Neural cell (in vitro differentiated cells): ENCODE measurements around the gene DHX34. TPM values are rescaled to one million over a fixed set of nuclear protein-coding genes. Genes with fewer than 3 reads are reported as not detected.
"Not testable (repeated sequence)": the region's sequence is repeated elsewhere in the genome, so short reads cannot be mapped to it uniquely, and the experiment has no call there.

Experiments used
- H2AFZ ChIP-seq: fragments of 200-600, 300-800 bp; sonication (generic), shearing (Covaris generic); 2 replicates; pipeline ENCODE4 v1.6.0; 2014; ENCODE audit warnings: low read depth, mild to moderate bottlenecking, antibody characterized with exemption, low read length, moderate library complexity
- H3F3A ChIP-seq: fragments of 200-600 bp; shearing (Covaris generic); 2 replicates; pipeline ENCODE4 v1.6.1; 2016; ENCODE audit warnings: mild to moderate bottlenecking, moderate library complexity, mixed read lengths, antibody characterized with exemption, low read length; ENCODE audit not compliant: insufficient read depth, poor library complexity, severe bottlenecking
- H3K27ac ChIP-seq: fragments of 200-600, 300-800 bp; sonication (generic), shearing (Covaris generic); 2 replicates; pipeline ENCODE4 v1.5.1; 2014; ENCODE audit warnings: mild to moderate bottlenecking, low read length, moderate library complexity
- H3K27me3 ChIP-seq: fragments of 300-800, 200-600 bp; sonication (generic), shearing (Covaris generic); 2 replicates; pipeline ENCODE4 v1.6.0; 2014; ENCODE audit warnings: mild to moderate bottlenecking, low read depth, low read length, moderate library complexity; ENCODE audit not compliant: insufficient read depth
- H3K36me3 ChIP-seq: fragments of 300-800, 200-600 bp; sonication (generic), shearing (Covaris generic); 2 replicates; pipeline ENCODE4 v1.5.1; 2014; ENCODE audit warnings: mild to moderate bottlenecking, antibody characterized with exemption, low read length, moderate library complexity; ENCODE audit not compliant: insufficient read depth
- H3K4me2 ChIP-seq: fragments of 300-800, 200-600 bp; sonication (generic), shearing (Covaris generic); 2 replicates; pipeline ENCODE4 v1.6.0; 2014; ENCODE audit warnings: mild to moderate bottlenecking, low read length
- H3K4me3 ChIP-seq: fragments of 300-800, 200-600 bp; sonication (generic), shearing (Covaris generic); 2 replicates; pipeline ENCODE4 v1.5.1; 2014; ENCODE audit warnings: mild to moderate bottlenecking, low read length, moderate library complexity
- H3K79me2 ChIP-seq: fragments of 200-600 bp; shearing (Covaris generic); replicated peaks from 2 replicates; pipeline ENCODE4 v1.6.0; 2014; ENCODE audit warnings: mild to moderate bottlenecking, low read length, moderate library complexity; ENCODE audit not compliant: insufficient read depth
- H3K9ac ChIP-seq: fragments of 300-800, 200-600 bp; sonication (generic), shearing (Covaris generic); 2 replicates; pipeline ENCODE4 v1.6.1; 2016; ENCODE audit warnings: mild to moderate bottlenecking, low read length, mixed read lengths
- H3K9me2 ChIP-seq: fragments of 200-600 bp; shearing (Covaris generic); 2 replicates; pipeline ENCODE4 v1.6.1; 2016; ENCODE audit warnings: mild to moderate bottlenecking, low read length, mixed read lengths; ENCODE audit not compliant: insufficient read depth
- H3K9me3 ChIP-seq: fragments of 200-600, 300-800 bp; sonication (generic), shearing (Covaris generic); 2 replicates; pipeline ENCODE4 v1.6.1; 2016; ENCODE audit warnings: mild to moderate bottlenecking, mixed run types, low read length, moderate library complexity, mixed read lengths
- H4K20me1 ChIP-seq: fragments of 200-600 bp; shearing (Covaris generic); 2 replicates; pipeline ENCODE4 v1.6.1; 2016; ENCODE audit warnings: mild to moderate bottlenecking, mixed run types; ENCODE audit not compliant: insufficient read depth
- CTCF ChIP-seq: fragments of 450-650 bp; IDR thresholded peaks from 2 replicates; pipeline ENCODE4 v1.5.1; 2014; ENCODE audit warnings: antibody characterized with exemption, mild to moderate bottlenecking, moderate library complexity; ENCODE audit not compliant: poor library complexity, severe bottlenecking
- EP300 ChIP-seq: fragments of 450-650 bp; conservative IDR thresholded peaks from 2 replicates; pipeline ENCODE4 v1.6.1; 2014; ENCODE audit warnings: antibody characterized with exemption, mild to moderate bottlenecking, moderate library complexity; ENCODE audit not compliant: poor library complexity, severe bottlenecking
- EZH2 ChIP-seq: fragments of 200-600, 300-800 bp; shearing (Covaris generic), sonication (generic); IDR thresholded peaks from 2 replicates; pipeline ENCODE4 v1.6.1; 2014; ENCODE audit warnings: antibody characterized with exemption, low read length, borderline replicate concordance, mild to moderate bottlenecking; ENCODE audit not compliant: insufficient read depth, poor library complexity, severe bottlenecking
- MXI1 ChIP-seq: fragments of 450-650 bp; conservative IDR thresholded peaks from 2 replicates; pipeline ENCODE4 v1.6.1; 2014; ENCODE audit warnings: antibody characterized with exemption, mild to moderate bottlenecking; ENCODE audit not compliant: poor library complexity, severe bottlenecking
- POLR2AphosphoS5 ChIP-seq: IDR thresholded peaks from 2 replicates; pipeline ENCODE4 v1.6.1; 2012
- RAD21 ChIP-seq: fragments of 450-650 bp; conservative IDR thresholded peaks from 2 replicates; pipeline ENCODE4 v1.6.1; 2014; ENCODE audit warnings: antibody characterized with exemption, mild to moderate bottlenecking, moderate library complexity
- SMC3 ChIP-seq: fragments of 450-650 bp; conservative IDR thresholded peaks from 2 replicates; pipeline ENCODE4 v1.6.1; 2014; ENCODE audit warnings: antibody characterized with exemption, mild to moderate bottlenecking, moderate library complexity; ENCODE audit not compliant: poor library complexity
- TAF1 ChIP-seq: IDR thresholded peaks from 2 replicates; pipeline ENCODE4 v1.6.1; 2012; ENCODE audit warnings: low read depth
- polyA plus RNA-seq: library from polyadenylated mRNA; depleted of rRNA; stranded (reverse); fragments of >200 nt; gene quantifications from 2 replicates; pipeline ENCODE4 v1.2.3, GENCODE V29; 2014
- TF ChIP-seq, protein P1 (sequence below): IDR thresholded peaks from 2 replicates; pipeline ENCODE4 v1.6.1; 2012; ENCODE audit warnings: borderline replicate concordance

Gene DHX34
- polyA plus RNA-seq, 1 donor from 2014 or later: 11.7 TPM

DNA sequence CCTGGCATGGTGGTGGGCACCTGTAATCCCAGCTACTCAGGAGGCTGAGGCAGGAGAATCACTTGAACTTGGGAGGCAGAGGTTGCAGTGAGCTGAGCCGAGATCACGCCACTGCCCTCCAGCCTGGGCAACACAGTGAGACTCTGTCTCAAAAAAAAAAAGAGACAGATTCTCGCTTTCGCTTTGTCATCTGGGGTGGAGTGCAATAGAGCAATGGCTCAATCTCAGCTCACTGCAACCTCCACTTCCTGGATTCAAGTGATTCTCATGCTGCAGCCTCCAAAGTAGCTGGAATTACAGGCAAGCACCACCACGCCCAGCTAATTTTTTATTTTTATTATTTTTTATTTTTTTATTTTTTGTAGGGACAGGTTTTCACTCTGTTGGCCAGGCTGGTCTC is 39.6 kb downstream of the DHX34 start:
- H3K9ac ChIP-seq, H3K9me2 ChIP-seq, H4K20me1 ChIP-seq, H3K4me3 ChIP-seq, H3K27ac ChIP-seq, H2AFZ ChIP-seq, H3F3A ChIP-seq, H3K27me3 ChIP-seq, H3K79me2 ChIP-seq, H3K36me3 ChIP-seq, H3K9me3 ChIP-seq, H3K4me2 ChIP-seq: not testable (repeated sequence)

DNA sequence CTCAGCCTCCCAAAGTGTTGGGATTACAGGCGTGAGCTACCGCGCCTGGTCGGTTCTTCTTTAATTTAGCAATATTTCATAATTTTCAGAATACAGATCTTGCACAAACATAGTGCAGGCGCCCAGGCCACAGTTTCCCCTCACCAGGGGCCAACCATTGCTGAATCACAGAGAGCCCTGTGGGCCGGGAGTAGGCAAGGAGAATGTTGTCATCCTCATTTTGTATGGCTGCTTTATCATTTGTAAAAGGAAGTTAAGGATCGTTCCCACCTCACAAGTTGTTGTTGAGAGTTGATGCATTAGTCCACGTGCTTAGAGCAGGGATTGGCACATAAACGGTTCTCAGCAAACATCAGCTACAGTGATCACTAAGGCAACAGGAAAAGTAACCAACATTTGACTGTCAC is 40.0 kb downstream of the DHX34 start:
- H3K4me2 ChIP-seq: no peak overlapping the region
- H3K9me3 ChIP-seq: no peaks in the 10 kb centered on the region
- H3K36me3 ChIP-seq: no peaks in the 10 kb centered on the region
- H3K27me3 ChIP-seq: no peaks in the 10 kb centered on the region
- H3K4me3 ChIP-seq: no peak overlapping the region
- no peak overlapping the region for H2AFZ ChIP-seq
- H3K79me2 ChIP-seq: no peaks in the 10 kb centered on the region
- H3K9ac ChIP-seq: no peak overlapping the region
- H3K27ac ChIP-seq: no peak overlapping the region
- no peaks in the 10 kb centered on the region for H4K20me1 ChIP-seq
- TF ChIP-seq TAF1 (no peak), EZH2 (no peak), SMC3 (no peak), RAD21 (no peak), POLR2AphosphoS5 (no peak), MXI1 (no peak), EP300 (no peak), CTCF (no peak)
- TF ChIP-seq, protein P1, sequence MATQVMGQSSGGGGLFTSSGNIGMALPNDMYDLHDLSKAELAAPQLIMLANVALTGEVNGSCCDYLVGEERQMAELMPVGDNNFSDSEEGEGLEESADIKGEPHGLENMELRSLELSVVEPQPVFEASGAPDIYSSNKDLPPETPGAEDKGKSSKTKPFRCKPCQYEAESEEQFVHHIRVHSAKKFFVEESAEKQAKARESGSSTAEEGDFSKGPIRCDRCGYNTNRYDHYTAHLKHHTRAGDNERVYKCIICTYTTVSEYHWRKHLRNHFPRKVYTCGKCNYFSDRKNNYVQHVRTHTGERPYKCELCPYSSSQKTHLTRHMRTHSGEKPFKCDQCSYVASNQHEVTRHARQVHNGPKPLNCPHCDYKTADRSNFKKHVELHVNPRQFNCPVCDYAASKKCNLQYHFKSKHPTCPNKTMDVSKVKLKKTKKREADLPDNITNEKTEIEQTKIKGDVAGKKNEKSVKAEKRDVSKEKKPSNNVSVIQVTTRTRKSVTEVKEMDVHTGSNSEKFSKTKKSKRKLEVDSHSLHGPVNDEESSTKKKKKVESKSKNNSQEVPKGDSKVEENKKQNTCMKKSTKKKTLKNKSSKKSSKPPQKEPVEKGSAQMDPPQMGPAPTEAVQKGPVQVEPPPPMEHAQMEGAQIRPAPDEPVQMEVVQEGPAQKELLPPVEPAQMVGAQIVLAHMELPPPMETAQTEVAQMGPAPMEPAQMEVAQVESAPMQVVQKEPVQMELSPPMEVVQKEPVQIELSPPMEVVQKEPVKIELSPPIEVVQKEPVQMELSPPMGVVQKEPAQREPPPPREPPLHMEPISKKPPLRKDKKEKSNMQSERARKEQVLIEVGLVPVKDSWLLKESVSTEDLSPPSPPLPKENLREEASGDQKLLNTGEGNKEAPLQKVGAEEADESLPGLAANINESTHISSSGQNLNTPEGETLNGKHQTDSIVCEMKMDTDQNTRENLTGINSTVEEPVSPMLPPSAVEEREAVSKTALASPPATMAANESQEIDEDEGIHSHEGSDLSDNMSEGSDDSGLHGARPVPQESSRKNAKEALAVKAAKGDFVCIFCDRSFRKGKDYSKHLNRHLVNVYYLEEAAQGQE: no peak
- H3K9me2 ChIP-seq: no peaks in the 10 kb centered on the region
- H3F3A ChIP-seq: no peaks in the 10 kb centered on the region
